ENCODE measurements around the gene STH.

The STH gene

DNA sequence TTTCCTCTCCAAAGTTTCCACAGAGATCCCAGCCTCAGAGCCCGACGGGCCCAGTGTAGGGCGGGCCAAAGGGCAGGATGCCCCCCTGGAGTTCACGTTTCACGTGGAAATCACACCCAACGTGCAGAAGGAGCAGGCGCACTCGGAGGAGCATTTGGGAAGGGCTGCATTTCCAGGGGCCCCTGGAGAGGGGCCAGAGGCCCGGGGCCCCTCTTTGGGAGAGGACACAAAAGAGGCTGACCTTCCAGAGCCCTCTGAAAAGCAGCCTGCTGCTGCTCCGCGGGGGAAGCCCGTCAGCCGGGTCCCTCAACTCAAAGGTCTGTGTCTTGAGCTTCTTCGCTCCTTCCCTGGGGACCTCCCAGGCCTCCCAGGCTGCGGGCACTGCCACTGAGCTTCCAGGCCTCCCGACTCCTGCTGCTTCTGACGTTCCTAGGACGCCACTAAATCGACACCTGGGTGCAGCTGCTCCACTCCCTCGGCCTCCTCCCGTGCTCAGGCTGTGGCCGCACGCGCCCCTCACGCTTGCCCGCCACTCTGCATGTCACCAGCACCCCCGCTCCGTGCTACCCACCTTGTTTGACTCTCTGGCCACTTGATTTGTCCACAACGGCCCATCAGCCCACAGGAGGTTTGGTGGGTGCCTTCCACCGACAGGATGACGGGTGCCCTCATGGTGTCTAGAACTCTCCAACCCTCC lies 15.3 kb upstream of the STH start:
- no peak overlapping the region for H3K4me3 ChIP-seq (ENCODE audit: low read depth, low read length)
- DNase-seq (ENCODE audit: low read depth): no peak
- no peak for TF ChIP-seq CTCF (IDR thresholded peaks at IDR 0.05; ENCODE audit: low read depth, low read length, missing control alignments)

GRCh38 chr17:45984368-45984767 lies 14.7 kb upstream of the STH start:
- no peak for DNase-seq (ENCODE audit: low read depth)
- TF ChIP-seq CTCF (IDR thresholded peaks at IDR 0.05; ENCODE audit: low read depth, low read length, missing control alignments): no peak
- H3K4me3 ChIP-seq (ENCODE audit: low read depth, low read length): no peak overlapping the region

GRCh38 chr17:45985447-45985846 lies 13.6 kb upstream of the STH start:
- TF ChIP-seq CTCF (IDR thresholded peaks at IDR 0.05; ENCODE audit: low read depth, low read length, missing control alignments): no peak
- no peak overlapping the region for H3K4me3 ChIP-seq (ENCODE audit: low read depth, low read length)
- DNase-seq (ENCODE audit: low read depth): no peak

DNA sequence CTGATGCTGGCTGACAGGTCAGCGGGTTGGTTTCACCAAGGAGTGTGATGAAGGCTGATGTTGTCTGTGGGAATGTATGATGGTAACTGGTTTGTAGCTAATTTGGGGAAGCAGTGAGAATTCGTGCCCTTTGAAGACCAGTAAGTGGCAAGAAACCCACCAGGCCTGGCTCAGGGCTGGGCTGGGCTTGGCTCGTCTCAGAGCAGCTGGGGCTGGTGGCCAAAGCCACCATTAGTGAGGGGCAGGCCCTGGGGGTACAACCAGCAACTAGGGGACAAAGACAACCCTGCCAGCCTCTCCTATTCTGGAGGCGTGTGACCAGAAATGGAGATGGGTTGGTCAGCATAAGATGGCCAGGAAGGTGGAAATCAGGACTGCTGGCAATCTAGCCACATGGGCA lies 13.0 kb upstream of the STH start:
- H3K4me3 ChIP-seq (ENCODE audit: low read depth, low read length): no peak overlapping the region
- TF ChIP-seq CTCF (IDR thresholded peaks at IDR 0.05; ENCODE audit: low read depth, low read length, missing control alignments): no peak
- no peak for DNase-seq (ENCODE audit: low read depth)

DNA sequence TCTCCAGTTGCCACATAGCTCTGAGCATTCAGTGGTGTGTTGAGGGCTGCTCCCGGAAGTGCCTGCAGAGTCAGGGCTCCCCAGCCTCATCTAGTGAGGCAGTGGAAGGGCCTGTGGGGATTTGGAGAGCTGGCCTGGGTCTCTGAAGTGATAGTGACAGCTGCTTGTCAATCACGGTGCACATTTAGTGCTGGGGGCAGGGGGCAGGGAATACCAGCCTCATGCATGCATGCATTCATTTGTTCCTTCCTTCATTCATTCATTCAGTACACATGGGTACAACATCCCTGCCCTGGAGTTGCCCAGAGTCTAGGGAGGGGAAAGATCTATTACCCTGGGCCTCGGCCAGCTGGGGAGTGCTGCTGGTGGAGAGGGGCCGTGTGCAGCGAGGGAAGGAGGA lies 11.3 kb upstream of the STH start:
- no peak for DNase-seq (ENCODE audit: low read depth)
- no peak overlapping the region for H3K4me3 ChIP-seq (ENCODE audit: low read depth, low read length)
- TF ChIP-seq CTCF (IDR thresholded peaks at IDR 0.05; ENCODE audit: low read depth, low read length, missing control alignments): no peak

DNA sequence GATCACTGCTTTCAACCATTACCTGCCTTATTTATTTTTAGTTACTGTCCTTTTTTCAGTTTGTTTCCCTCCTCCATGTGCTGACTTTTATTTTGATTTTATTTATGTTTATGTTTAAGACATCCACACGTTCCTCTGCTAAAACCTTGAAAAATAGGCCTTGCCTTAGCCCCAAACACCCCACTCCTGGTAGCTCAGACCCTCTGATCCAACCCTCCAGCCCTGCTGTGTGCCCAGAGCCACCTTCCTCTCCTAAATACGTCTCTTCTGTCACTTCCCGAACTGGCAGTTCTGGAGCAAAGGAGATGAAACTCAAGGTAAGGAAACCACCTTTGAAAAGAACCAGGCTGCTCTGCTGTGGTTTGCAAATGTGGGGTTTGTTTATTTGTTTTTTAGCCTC lies 9.3 kb upstream of the STH start:
- no peak for DNase-seq (ENCODE audit: low read depth)
- H3K4me3 ChIP-seq (ENCODE audit: low read depth, low read length): no peak overlapping the region
- no peak for TF ChIP-seq CTCF (IDR thresholded peaks at IDR 0.05; ENCODE audit: low read depth, low read length, missing control alignments)

- TF ChIP-seq CTCF (IDR thresholded peaks at IDR 0.05; ENCODE audit: low read depth, low read length, missing control alignments): peak; percentile 14
- no peak overlapping the region for H3K4me3 ChIP-seq (ENCODE audit: low read depth, low read length)
- no peak for DNase-seq (ENCODE audit: low read depth)
Observed at GRCh38 chr17:45990886-45991285, 8.2 kb upstream of the STH start.

Measured in GM12864 (cell line).